Measurements from ENCODE around the gene CERS1. TPM values are rescaled to one million over a fixed set of nuclear protein-coding genes. Genes with fewer than 3 reads are reported as not detected.

The CERS1 gene
- total RNA-seq, 2 donors from 2014 or later = 0.79 to 1.6 TPM

GRCh38 chr19:18831524-18832305 is 64.2 kb downstream of the CERS1 start, which contains the start of gene UPF1:
Gene UPF1 (plus strand): TSS chr19:18831959. CDS start chr19:18832210, 251 bp downstream.
- Histone ChIP-seq H3K9me3 (peaks cover 0 to 7% of the 10 kb centered on the region in 2 donors), H3K4me1 (peaks cover 0 to 37% of the 10 kb centered on the region in 2 donors), H3K36me3 (peaks cover 9% of the 10 kb centered on the region), H3K27ac (peak within 1 kb of the TSS; percentile 78 to 82), H3K27me3 (no peaks in the 10 kb centered on the region), H3K4me3 (peak within 1 kb of the TSS; percentile 78 to 83)
- DNase-seq (ENCODE audit: low spot score) = peak; percentile 87
- no peak for TF ChIP-seq CTCF (IDR thresholded peaks at IDR 0.05)

- DNase-seq (ENCODE audit: low spot score) = no peak
- TF ChIP-seq CTCF (IDR thresholded peaks at IDR 0.05) = no peak
- Histone ChIP-seq H3K4me1 (peaks cover 0 to 27% of the 10 kb centered on the region in 2 donors), H3K27me3 (no peaks in the 10 kb centered on the region), H3K36me3 (peaks cover 8% of the 10 kb centered on the region), H3K4me3 (no peak overlapping the region), H3K27ac (no peak overlapping the region), H3K9me3 (peaks cover 0 to 10% of the 10 kb centered on the region in 2 donors)
These were observed 65.5 kb downstream of the CERS1 start for GRCh38 chr19:18830488-18830887.

GRCh38 chr19:18828786-18829185 is 67.2 kb downstream of the CERS1 start:
- Histone ChIP-seq H3K27ac (no peak overlapping the region), H3K9me3 (peaks cover 0 to 10% of the 10 kb centered on the region in 2 donors), H3K4me1 (peaks cover 0 to 14% of the 10 kb centered on the region in 2 donors), H3K4me3 (no peak overlapping the region), H3K27me3 (no peaks in the 10 kb centered on the region), H3K36me3 (no peaks in the 10 kb centered on the region)
- DNase-seq (ENCODE audit: low spot score) = no peak
- TF ChIP-seq CTCF (IDR thresholded peaks at IDR 0.05) = no peak

Other genes starting within 250 kb of the CERS1 start
- gene CRTC1, start 212.5 kb downstream of the CERS1 start, total RNA-seq = 1 to 10 TPM; 4.0 to 5.8 TPM
- gene COMP, start 104.9 kb downstream of the CERS1 start, total RNA-seq = 10 to 100 TPM in 1 of 2 donors, 1 to 10 TPM in 1; 7.8 to 12.5 TPM
- gene UPF1, start 64.2 kb downstream of the CERS1 start, total RNA-seq = 10 to 100 TPM; 27.6 to 61.5 TPM
- gene COPE, start 23.2 kb upstream of the CERS1 start, total RNA-seq = 100 to 1,000 TPM; 168 to 209 TPM
- gene DDX49, start 23.6 kb upstream of the CERS1 start, total RNA-seq = 10 to 100 TPM; 22.1 to 31.9 TPM
- gene HOMER3, start 45.1 kb upstream of the CERS1 start, total RNA-seq = 10 to 100 TPM; 13.6 to 39.8 TPM
- 10 to 100 TPM; 25.4 to 36.1 TPM for gene SUGP2, start 137.4 kb upstream of the CERS1 start, total RNA-seq
- 10 to 100 TPM; 13.7 to 14.4 TPM for gene ARMC6, start 137.4 kb upstream of the CERS1 start, total RNA-seq
- gene SLC25A42, start 167.8 kb upstream of the CERS1 start, total RNA-seq = 10 to 100 TPM; 10.3 to 14.4 TPM
- gene TMEM161A, start 242.3 kb upstream of the CERS1 start, total RNA-seq = 10 to 100 TPM; 16.8 to 22.2 TPM